ENCODE measurements around the gene MRPS5.
A peak's percentile ranks its signal among the peaks of the same experiment; 100 is the strongest.

MRPS5 gene

DNA sequence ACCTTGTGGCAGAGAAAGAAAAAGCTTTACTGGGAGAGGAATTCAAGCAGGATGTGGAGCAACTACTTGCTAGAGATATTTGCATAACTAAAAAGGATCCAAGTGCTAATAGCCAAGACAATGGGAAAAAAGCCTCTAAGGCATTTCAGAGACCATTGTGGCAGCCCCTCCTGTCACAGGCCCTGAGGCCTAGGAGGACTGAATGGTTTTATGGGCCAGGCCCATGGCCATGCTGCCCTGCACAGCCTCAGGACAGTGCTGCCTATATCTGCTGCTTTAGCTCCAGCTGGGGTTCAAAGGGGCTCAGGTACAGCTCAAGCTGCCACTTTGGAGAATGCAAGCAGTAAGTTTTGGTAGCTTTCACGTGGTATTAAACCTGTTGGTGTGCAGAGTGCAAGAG lies 17.1 kb upstream of the MRPS5 start:
- ChIA-PET CTCF (no interaction called here), POLR2A (no interaction called here)
- TF ChIP-seq, protein P1, sequence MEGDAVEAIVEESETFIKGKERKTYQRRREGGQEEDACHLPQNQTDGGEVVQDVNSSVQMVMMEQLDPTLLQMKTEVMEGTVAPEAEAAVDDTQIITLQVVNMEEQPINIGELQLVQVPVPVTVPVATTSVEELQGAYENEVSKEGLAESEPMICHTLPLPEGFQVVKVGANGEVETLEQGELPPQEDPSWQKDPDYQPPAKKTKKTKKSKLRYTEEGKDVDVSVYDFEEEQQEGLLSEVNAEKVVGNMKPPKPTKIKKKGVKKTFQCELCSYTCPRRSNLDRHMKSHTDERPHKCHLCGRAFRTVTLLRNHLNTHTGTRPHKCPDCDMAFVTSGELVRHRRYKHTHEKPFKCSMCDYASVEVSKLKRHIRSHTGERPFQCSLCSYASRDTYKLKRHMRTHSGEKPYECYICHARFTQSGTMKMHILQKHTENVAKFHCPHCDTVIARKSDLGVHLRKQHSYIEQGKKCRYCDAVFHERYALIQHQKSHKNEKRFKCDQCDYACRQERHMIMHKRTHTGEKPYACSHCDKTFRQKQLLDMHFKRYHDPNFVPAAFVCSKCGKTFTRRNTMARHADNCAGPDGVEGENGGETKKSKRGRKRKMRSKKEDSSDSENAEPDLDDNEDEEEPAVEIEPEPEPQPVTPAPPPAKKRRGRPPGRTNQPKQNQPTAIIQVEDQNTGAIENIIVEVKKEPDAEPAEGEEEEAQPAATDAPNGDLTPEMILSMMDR (IDR thresholded peaks at IDR 0.05; ENCODE audit: insufficient read depth, low read length, missing control alignments), result no peak
- H3K4me3 ChIP-seq (ENCODE audit: low read depth, low read length), result no peak overlapping the region
- no peak for DNase-seq (ENCODE audit: low read depth, low spot score)

DNA sequence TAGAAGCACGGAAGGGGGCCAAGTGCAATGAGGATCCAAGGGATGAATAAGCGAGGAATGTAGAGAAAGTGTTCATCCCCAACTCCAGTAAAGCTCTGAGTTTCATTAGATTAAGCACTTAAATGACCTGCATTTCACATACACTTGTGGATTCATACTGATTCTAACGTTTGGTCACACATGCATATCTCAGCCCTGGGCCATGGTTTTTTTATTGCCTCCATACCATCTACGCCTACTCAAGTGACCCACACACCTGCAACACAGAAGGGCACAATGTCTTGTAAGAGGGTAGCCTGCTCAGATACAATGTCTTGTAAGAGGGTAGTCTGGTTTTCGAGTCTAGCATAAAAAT lies 566 bp upstream of the MRPS5 start:
- ChIA-PET POLR2A (interaction anchor here (0.7 to 1.3 kb wide), 3 partner anchors 10 to 43 kb away, joined by 3 to 7 read pairs (median 3); partner anchors contain the start of genes ZNF2 and ZNF514), CTCF (interaction anchor here (0.9 to 1.7 kb wide), 5 partner anchors 11 to 136 kb away, joined by 3 to 6 read pairs (median 6); partner anchors contain the start of gene ZNF514)
- TF ChIP-seq, protein P1 (IDR thresholded peaks at IDR 0.05; ENCODE audit: insufficient read depth, low read length, missing control alignments), result no peak
- DNase-seq (ENCODE audit: low read depth, low spot score), result no peak
- H3K4me3 ChIP-seq (ENCODE audit: low read depth, low read length), result peak overlapping the region; percentile 93

DNA sequence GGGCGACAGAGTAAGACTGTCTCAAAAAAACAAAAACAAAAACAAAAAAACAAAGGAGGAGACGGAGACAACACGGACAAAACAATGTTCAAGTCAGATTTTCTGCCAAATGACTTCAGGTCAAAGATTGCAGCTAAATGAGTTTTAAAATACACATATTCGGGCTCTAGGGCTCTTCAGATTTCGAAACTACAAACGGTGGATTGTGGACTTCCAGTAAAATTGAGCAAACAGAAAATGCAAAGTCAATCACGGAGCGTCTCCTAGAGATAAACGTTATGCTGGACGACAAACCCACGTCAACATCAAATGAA lies 558 bp downstream of the MRPS5 start:
- TF ChIP-seq, protein P1 (IDR thresholded peaks at IDR 0.05; ENCODE audit: insufficient read depth, low read length, missing control alignments), result no peak
- no peak for DNase-seq (ENCODE audit: low read depth, low spot score)
- ChIA-PET POLR2A (interaction anchor here (0.7 to 1.3 kb wide), 2 partner anchors 38 to 44 kb away, joined by 3 to 7 read pairs; partner anchors contain the start of gene ZNF2), CTCF (interaction anchor here (0.7 to 1.7 kb wide), 6 partner anchors 10 to 135 kb away, joined by 3 to 6 read pairs (median 4); no protein-coding TSS in a partner anchor)
- H3K4me3 ChIP-seq (ENCODE audit: low read depth, low read length), result peak overlapping the region; percentile 93

DNA sequence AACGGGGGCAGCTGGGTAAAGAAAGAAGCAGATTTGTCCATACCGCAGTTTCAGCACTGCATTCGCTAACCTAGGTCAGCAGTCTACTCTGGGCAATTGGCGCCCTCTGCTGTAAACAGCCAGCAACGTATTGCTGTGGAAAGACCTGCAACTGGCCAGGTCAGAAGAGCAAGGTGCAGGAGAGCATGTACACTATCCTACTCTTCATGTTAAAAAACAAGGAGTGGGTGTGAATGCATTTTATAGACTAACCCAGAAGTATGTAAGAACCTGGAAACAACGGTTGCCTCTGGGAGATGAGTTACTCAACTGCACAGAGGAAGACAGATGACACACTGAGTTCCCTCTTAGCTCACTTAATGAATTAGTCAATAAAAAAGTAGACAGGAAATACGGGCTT lies 6.2 kb downstream of the MRPS5 start:
- H3K4me3 ChIP-seq (ENCODE audit: low read depth, low read length), result no peak overlapping the region
- DNase-seq (ENCODE audit: low read depth, low spot score), result no peak
- TF ChIP-seq, protein P1 (IDR thresholded peaks at IDR 0.05; ENCODE audit: insufficient read depth, low read length, missing control alignments), result peak; percentile 86
- ChIA-PET CTCF (interaction anchor here (0.7 to 2.8 kb wide), 23 partner anchors 8 to 129 kb away, joined by 3 to 21 read pairs (median 4); no protein-coding TSS in a partner anchor), POLR2A (no interaction called here)

DNA sequence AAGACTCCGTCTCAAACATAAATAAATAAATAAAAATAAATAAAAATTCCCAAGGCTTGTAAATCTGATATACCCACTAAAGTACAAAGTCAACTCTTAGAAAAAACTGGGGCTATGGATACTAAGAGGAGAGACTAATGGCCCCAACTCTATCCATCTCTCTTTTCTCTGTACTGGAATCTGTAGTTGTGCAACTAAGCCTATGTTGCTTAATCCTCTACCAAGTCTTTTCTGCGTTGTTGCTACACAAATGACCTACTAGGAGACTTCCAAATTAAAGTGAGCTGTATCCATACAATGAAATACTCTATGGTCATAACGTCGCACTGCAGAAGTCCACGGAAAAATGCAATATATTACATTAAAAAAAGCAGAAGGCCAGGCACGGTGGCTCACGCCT lies 8.1 kb downstream of the MRPS5 start:
- ChIA-PET CTCF (no interaction called here), POLR2A (no interaction called here)
- no peak for DNase-seq (ENCODE audit: low read depth, low spot score)
- TF ChIP-seq, protein P1 (IDR thresholded peaks at IDR 0.05; ENCODE audit: insufficient read depth, low read length, missing control alignments), result no peak
- H3K4me3 ChIP-seq (ENCODE audit: low read depth, low read length), result no peak overlapping the region

DNA sequence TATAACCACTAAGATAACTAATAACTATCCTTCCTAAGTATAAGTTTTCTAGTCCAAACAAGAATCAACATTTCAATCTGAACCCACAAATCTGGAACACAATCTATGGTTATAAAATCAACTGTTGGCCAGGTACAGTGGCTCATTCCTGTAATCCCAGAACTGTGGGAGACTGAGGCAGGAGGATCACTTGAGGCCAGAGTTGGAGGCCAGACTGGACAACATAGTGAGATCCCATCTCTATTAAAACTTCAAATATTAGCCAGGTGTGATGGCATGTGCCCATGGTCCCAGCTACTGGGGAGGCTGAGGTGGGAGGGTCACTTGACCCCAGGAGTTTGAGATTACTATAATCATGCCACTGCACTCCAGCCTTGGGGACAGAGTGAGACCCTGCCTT lies 11.2 kb downstream of the MRPS5 start:
- POLR2A ChIA-PET, result no interaction called here
- DNase-seq (ENCODE audit: low read depth, low spot score), result no peak
- no peak overlapping the region for H3K4me3 ChIP-seq (ENCODE audit: low read depth, low read length)
- CTCF ChIA-PET, result interaction anchor here (2.2 kb wide), 1 partner anchor 11 kb away, joined by 6 read pairs; the partner anchor contains the start of gene MRPS5
- TF ChIP-seq, protein P1 (IDR thresholded peaks at IDR 0.05; ENCODE audit: insufficient read depth, low read length, missing control alignments), result no peak

All from AG04449 (cell line).